ENCODE measurements around the gene SHMT1. TPM values are rescaled to one million over a fixed set of nuclear protein-coding genes. Genes with fewer than 3 reads are reported as not detected.
"Not testable (repeated sequence)": the region's sequence is repeated elsewhere in the genome, so short reads cannot be mapped to it uniquely, and the experiment has no call there.

The SHMT1 gene
- total RNA-seq, 4 donors from 2014 or later: 17.4 to 30.6 (median 24.0) TPM

DNA sequence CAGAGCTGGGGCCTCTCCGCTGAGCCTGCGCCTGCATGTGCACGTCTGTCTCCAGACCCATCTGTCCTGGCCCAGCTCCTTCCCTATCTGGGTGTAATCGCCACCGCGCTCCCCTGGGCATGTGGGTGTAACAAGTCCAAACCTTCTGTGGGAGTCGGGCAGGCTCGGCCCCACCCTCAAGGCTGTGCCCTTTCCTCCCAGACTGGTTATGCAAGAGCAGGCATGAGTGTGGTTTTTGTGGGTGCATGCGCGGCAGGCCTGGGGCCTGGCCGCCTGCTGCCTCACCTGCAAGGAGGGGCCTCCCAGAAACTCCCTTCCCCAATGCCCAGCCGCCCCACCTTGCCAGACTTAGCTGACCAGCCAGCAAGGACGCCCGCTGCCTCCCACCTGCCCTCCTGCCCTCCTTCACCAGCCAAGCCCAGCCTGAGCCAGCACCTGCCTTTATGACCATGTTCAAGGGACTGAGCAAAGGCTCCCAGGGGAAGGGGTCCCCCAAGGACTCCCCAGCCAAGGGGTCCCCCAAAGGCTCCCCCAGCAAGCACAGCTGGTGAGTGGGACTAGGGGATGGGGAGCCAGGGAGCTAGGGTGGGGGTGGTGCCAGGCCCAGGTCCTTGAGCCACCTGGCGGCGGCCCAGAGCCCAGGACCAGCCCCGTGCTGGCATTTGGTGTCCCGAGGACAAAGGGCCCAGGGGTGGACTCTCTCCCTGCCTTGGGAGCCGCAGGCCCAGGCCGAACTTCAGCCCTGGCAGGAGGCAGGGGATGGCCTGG, 14.3 kb upstream of the SHMT1 start, which contains the start of gene EVPLL:
Gene EVPLL (plus strand): TSS at position 342 of the 768 bp plus-strand sequence. CDS start 3,160 bp downstream, outside the sequence.
- DNase-seq (ENCODE audit: extremely low spot score): no peak
- Histone ChIP-seq H3K27me3 (peaks cover 0 to 34% (median 3%) of the 10 kb centered on the region in 4 donors), H3K4me1 (peaks cover 0 to 2% (median under 1%) of the 10 kb centered on the region in 4 donors), H3K27ac (replicated peaks in 1 of 4) (no peak within 1 kb of the TSS), H3K36me3 (no peaks in the 10 kb centered on the region), H3K9me3 (peaks cover 0 to 5% (median 0%) of the 10 kb centered on the region in 4 donors), H3K4me3 (no peak within 1 kb of the TSS)
- intact Hi-C loops (cut with DNase I): no loop called here
- TF ChIP-seq POLR2AphosphoS5 (IDR thresholded peaks at IDR 0.05) (no peak), EP300 (IDR thresholded peaks at IDR 0.05) (no peak)
- TF ChIP-seq, protein P1, sequence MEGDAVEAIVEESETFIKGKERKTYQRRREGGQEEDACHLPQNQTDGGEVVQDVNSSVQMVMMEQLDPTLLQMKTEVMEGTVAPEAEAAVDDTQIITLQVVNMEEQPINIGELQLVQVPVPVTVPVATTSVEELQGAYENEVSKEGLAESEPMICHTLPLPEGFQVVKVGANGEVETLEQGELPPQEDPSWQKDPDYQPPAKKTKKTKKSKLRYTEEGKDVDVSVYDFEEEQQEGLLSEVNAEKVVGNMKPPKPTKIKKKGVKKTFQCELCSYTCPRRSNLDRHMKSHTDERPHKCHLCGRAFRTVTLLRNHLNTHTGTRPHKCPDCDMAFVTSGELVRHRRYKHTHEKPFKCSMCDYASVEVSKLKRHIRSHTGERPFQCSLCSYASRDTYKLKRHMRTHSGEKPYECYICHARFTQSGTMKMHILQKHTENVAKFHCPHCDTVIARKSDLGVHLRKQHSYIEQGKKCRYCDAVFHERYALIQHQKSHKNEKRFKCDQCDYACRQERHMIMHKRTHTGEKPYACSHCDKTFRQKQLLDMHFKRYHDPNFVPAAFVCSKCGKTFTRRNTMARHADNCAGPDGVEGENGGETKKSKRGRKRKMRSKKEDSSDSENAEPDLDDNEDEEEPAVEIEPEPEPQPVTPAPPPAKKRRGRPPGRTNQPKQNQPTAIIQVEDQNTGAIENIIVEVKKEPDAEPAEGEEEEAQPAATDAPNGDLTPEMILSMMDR (IDR thresholded peaks at IDR 0.05): no peak
- 73% methylated on average over 16 of the region's 20 CpGs for WGBS

DNA sequence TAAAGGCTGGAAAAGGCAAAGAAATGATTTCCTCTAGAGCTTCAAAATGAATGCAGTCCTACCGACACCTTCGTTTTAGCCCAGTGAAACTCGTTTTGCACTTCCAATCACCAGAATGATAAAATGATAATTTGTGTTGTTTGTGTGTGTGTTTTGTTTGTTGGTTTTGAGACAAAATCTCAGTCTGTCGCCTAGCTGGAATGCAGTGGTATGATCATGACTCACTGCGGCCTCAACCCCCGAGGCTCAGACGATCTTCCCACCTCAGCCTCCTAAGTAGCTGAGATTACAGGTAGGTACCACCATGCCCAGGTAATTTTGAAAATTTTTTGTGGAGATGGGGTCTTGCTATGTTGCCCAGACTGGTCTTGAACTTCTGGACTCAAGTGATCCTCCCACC, 10.9 kb upstream of the SHMT1 start:
- TF ChIP-seq EP300 (IDR thresholded peaks at IDR 0.05) (no peak), POLR2A (IDR thresholded peaks at IDR 0.05; ENCODE audit: low read depth) (no peak), POLR2AphosphoS5 (IDR thresholded peaks at IDR 0.05) (no peak)
- TF ChIP-seq, protein P1 (IDR thresholded peaks at IDR 0.05): no peak
- intact Hi-C loops (cut with DNase I): no loop called here
- H3K27ac ChIP-seq (replicated peaks in 1 of 4): no peak overlapping the region
- peaks cover 0 to 14% (median 0%) of the 10 kb centered on the region in 4 donors for H3K27me3 ChIP-seq
- H3K36me3 ChIP-seq: no peaks in the 10 kb centered on the region
- WGBS: 85% methylated on average over 7 of the region's 7 CpGs
- H3K4me1 ChIP-seq: no peaks in the 10 kb centered on the region
- no peak overlapping the region for H3K4me3 ChIP-seq
- peaks cover 0 to 5% (median 0%) of the 10 kb centered on the region in 4 donors for H3K9me3 ChIP-seq
- no peak for DNase-seq (ENCODE audit: extremely low spot score)

DNA sequence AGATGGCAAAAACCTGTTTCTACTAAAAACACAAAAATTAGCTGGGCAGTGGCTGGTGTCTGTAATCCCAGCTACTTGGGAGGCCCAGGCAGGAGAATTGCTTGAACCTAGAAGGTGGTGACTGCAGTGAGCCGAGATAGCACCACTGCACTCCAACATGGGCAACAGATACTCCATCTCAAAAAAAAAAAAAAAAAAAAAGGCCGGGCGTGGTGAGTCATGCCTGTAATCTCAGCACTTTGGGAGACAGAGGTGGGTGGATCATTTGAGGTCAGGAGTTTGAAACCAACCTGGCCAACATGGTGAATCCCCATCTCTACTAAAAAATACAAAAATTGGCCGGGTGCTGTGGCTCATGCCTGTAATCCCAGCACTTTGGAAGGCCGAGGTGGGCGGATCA, 9.8 kb upstream of the SHMT1 start:
- H3K27me3 ChIP-seq: peaks cover 0 to 14% (median 0%) of the 10 kb centered on the region in 4 donors
- H3K36me3 ChIP-seq; intact Hi-C loops (cut with DNase I); H3K4me1 ChIP-seq; H3K4me3 ChIP-seq; H3K9me3 ChIP-seq; H3K27ac ChIP-seq (replicated peaks in 1 of 4); DNase-seq (ENCODE audit: extremely low spot score): not testable (repeated sequence)
- WGBS: 93% methylated on average over 6 of the region's 6 CpGs

DNA sequence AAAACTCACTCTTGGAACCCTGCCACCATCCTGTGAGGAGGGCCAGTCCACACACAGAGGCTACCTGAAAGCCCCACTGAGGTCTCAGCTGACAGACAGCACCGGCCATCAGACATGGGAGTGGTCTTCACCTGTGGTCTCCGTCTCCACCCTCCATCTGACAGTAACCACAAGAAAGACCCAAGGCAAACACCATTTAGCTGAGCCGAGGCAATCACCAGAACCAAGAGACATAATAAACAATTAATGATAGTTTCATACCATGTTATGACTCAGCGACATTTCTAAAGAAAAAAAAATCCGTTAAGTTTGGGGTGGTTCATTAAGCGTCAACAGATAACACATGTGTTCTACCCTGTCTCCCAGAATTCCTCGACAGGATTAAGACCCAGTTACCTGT, 8.1 kb upstream of the SHMT1 start:
- H3K27me3 ChIP-seq: peaks cover 0 to 14% (median 0%) of the 10 kb centered on the region in 4 donors

DNA sequence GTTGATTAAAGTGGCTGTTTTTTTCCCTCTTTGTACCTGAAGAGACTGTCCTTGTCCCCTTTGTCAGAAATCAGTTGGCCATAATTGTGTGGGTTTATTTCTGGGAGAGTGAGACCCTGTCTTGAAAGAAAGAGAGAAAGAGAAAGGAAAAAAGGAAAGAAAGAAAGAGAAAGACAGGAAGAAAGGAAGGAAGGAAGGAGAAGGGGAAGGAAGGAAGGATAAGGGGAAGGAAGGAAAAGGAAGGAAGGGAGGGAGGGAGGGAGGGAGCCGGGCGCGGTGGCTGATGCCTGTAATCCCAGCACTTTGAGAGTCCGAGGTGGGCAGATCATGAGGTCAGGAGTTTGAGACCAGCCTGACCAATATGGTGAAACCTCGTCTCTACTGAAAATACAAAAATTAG, 7.4 kb upstream of the SHMT1 start:
- intact Hi-C loops (cut with DNase I): no loop called here
- Histone ChIP-seq H3K4me1 (no peaks in the 10 kb centered on the region), H3K27me3 (peaks cover 0 to 14% (median 0%) of the 10 kb centered on the region in 4 donors), H3K9me3 (peaks cover 0 to 5% (median 0%) of the 10 kb centered on the region in 4 donors), H3K27ac (replicated peaks in 1 of 4) (no peak overlapping the region), H3K4me3 (no peak overlapping the region), H3K36me3 (no peaks in the 10 kb centered on the region)
- TF ChIP-seq POLR2A (IDR thresholded peaks at IDR 0.05; ENCODE audit: low read depth) (no peak), EP300 (IDR thresholded peaks at IDR 0.05) (no peak), POLR2AphosphoS5 (IDR thresholded peaks at IDR 0.05) (no peak)
- TF ChIP-seq, protein P1 (IDR thresholded peaks at IDR 0.05): no peak
- no peak for DNase-seq (ENCODE audit: extremely low spot score)
- 73% methylated on average over 5 of the region's 5 CpGs for WGBS

More for the DNA sequence above, 8.1 kb upstream of the SHMT1 start:
- Histone ChIP-seq H3K36me3 (no peaks in the 10 kb centered on the region), H3K4me3 (no peak overlapping the region), H3K4me1 (no peaks in the 10 kb centered on the region), H3K27ac (replicated peaks in 1 of 4) (no peak overlapping the region), H3K9me3 (peaks cover 0 to 5% (median 0%) of the 10 kb centered on the region in 4 donors)
- TF ChIP-seq POLR2A (IDR thresholded peaks at IDR 0.05; ENCODE audit: low read depth) (no peak), POLR2AphosphoS5 (IDR thresholded peaks at IDR 0.05) (no peak)
- no peak for DNase-seq (ENCODE audit: extremely low spot score)
- intact Hi-C loops (cut with DNase I): no loop called here
- WGBS: 75% methylated on average over 7 of the region's 7 CpGs

All from esophagus muscularis mucosa (tissue), 4 donors.